IMR-90 (cell line): ENCODE results near the gene TCEA2. TPM values are rescaled to one million over a fixed set of nuclear protein-coding genes. Genes with fewer than 3 reads are reported as not detected.

Source experiments
- ATAC-seq: fragments of 200-7000 bp; cut with Tn5 transposase; 2 replicates; pipeline ENCODE4 v1.9.1; 2020; ENCODE audit warnings: low read depth, mild to moderate bottlenecking, moderate library complexity
- BruUV-seq: library from RNA; stranded (reverse); fragments of 400-500 nt; replicated peaks from 2 replicates; lab custom pipeline; 2021; lab: Mats Ljungman, UMichigan
- CTCF ChIA-PET: fragments of 300-600 bp; formaldehyde crosslinking; extraction: SDS; loops from one replicate; lab custom pipeline; 2021; ENCODE audit warnings: antibody characterized with exemption; lab: Yijun Ruan, JAX
- POLR2A ChIA-PET: fragments of 300-600 bp; sonication (Branson Sonifier 250); formaldehyde crosslinking; loops from one replicate; lab custom pipeline; 2022; ENCODE audit warnings: antibody characterized with exemption; ENCODE audit not compliant: unreplicated experiment; lab: Charles Lee
- DNase-seq: peaks from one replicate; pipeline ENCODE4 v3.0.0; 2013
- H2AFZ ChIP-seq: replicated peaks from 2 replicates; pipeline ENCODE3; 2013; ENCODE audit warnings: low read length, mild to moderate bottlenecking; ENCODE audit not compliant: poor library complexity
- H2AK5ac ChIP-seq: 2 replicates; pipeline ENCODE4 v1.6.1; 2013; ENCODE audit warnings: low read depth, low read length, inconsistent platforms
- H2AK9ac ChIP-seq: replicated peaks from 2 replicates; pipeline ENCODE3; 2013; ENCODE audit warnings: mild to moderate bottlenecking, low read depth, low read length, moderate library complexity; ENCODE audit not compliant: poor library complexity
- H2BK120ac ChIP-seq: 2 replicates; pipeline ENCODE4 v1.6.1; 2013; ENCODE audit warnings: low read depth, low read length, inconsistent platforms
- H2BK15ac ChIP-seq: 3 replicates; pipeline ENCODE4 v1.6.1; 2013; ENCODE audit warnings: low read depth, low read length, inconsistent platforms
- H2BK20ac ChIP-seq: 2 replicates; pipeline ENCODE4 v1.6.1; 2013; ENCODE audit warnings: low read depth, mild to moderate bottlenecking, inconsistent platforms, low read length, moderate library complexity
- H2BK5ac ChIP-seq: 2 replicates; pipeline ENCODE4 v1.6.1; 2013; ENCODE audit warnings: mild to moderate bottlenecking, low read depth, low read length, inconsistent platforms; ENCODE audit not compliant: poor library complexity, severe bottlenecking
- H3K14ac ChIP-seq: replicated peaks from 2 replicates; pipeline ENCODE4 v1.6.1; 2013; ENCODE audit warnings: low read depth, low read length, inconsistent platforms
- H3K18ac ChIP-seq: 2 replicates; pipeline ENCODE4 v1.6.1; 2013; ENCODE audit warnings: low read depth, low read length, control low read depth
- H3K23ac ChIP-seq: 2 replicates; pipeline ENCODE4 v1.6.1; 2013; ENCODE audit warnings: low read depth, low read length, inconsistent platforms
- H3K27ac ChIP-seq: 2 replicates; pipeline ENCODE4 v1.5.1; 2013; ENCODE audit warnings: mild to moderate bottlenecking, control low read depth, low read length; ENCODE audit not compliant: insufficient read depth
- H3K27me3 ChIP-seq: 2 replicates; pipeline ENCODE4 v1.6.1; 2013; ENCODE audit warnings: low read length; ENCODE audit not compliant: control insufficient read depth, insufficient read depth
- H3K36me3 ChIP-seq: 2 replicates; pipeline ENCODE4 v1.6.1; 2013; ENCODE audit warnings: low read length, mixed read lengths; ENCODE audit not compliant: control insufficient read depth, insufficient read depth
- H3K4ac ChIP-seq: 2 replicates; pipeline ENCODE4 v1.6.1; 2013; ENCODE audit warnings: low read depth, low read length, inconsistent platforms
- H3K4me1 ChIP-seq: 2 replicates; pipeline ENCODE4 v1.6.1; 2013; ENCODE audit warnings: low read length, mixed read lengths; ENCODE audit not compliant: control insufficient read depth, insufficient read depth
- H3K4me2 ChIP-seq: 2 replicates; pipeline ENCODE4 v1.6.1; 2013; ENCODE audit warnings: low read depth, mild to moderate bottlenecking, control low read depth, low read length, moderate library complexity
- H3K4me3 ChIP-seq: 2 replicates; pipeline ENCODE4 v1.5.1; 2013; ENCODE audit warnings: low read depth, mild to moderate bottlenecking, control low read depth, low read length, moderate library complexity; ENCODE audit not compliant: insufficient read depth
- H3K56ac ChIP-seq: 2 replicates; pipeline ENCODE4 v1.6.1; 2013; ENCODE audit warnings: low read length, inconsistent platforms; ENCODE audit not compliant: insufficient read depth; ENCODE audit errors: extremely low read depth
- H3K79me1 ChIP-seq, 2 experiments: 2 replicates each; pipeline ENCODE4 v1.6.1; 2013; ENCODE audit warnings: low read length in 2 of 2, inconsistent platforms in 1 of 2, low read depth in 1 of 2
- H3K9ac ChIP-seq: 2 replicates; pipeline ENCODE4 v1.6.1; 2013; ENCODE audit warnings: low read depth, low read length, control low read depth
- H3K9me1 ChIP-seq: 2 replicates; pipeline ENCODE4 v1.6.1; 2013; ENCODE audit warnings: low read length, inconsistent platforms; ENCODE audit not compliant: insufficient read depth
- H3K9me3 ChIP-seq: 2 replicates; pipeline ENCODE4 v1.6.1; 2013; ENCODE audit warnings: low read length; ENCODE audit not compliant: control insufficient read depth, insufficient read depth
- H4K20me1 ChIP-seq: 2 replicates; pipeline ENCODE4 v1.6.1; 2013; ENCODE audit warnings: low read length, inconsistent platforms; ENCODE audit not compliant: insufficient read depth
- H4K5ac ChIP-seq: 2 replicates; pipeline ENCODE4 v1.6.1; 2013; ENCODE audit warnings: mild to moderate bottlenecking, low read depth, low read length, control low read depth
- H4K8ac ChIP-seq, 2 experiments: 2 replicates each; pipeline ENCODE4 v1.6.1; 2013; ENCODE audit warnings: low read depth in 2 of 2, low read length in 2 of 2, control low read depth in 1 of 2, inconsistent platforms in 1 of 2
- H4K91ac ChIP-seq: 2 replicates; pipeline ENCODE4 v1.6.1; 2013; ENCODE audit warnings: low read depth, low read length, inconsistent platforms; ENCODE audit not compliant: insufficient read depth
- BHLHE40 ChIP-seq: fragments of 150-350 bp; IDR thresholded peaks from 2 replicates; pipeline ENCODE4 v1.6.1; 2016; ENCODE audit warnings: mild to moderate bottlenecking, low read depth, low read length
- CEBPB ChIP-seq: IDR thresholded peaks from 2 replicates; pipeline ENCODE4 v1.6.1; 2012; ENCODE audit warnings: low read depth, low read length, improper control_type of control experiment
- FOS ChIP-seq: fragments of 150-350 bp; IDR thresholded peaks from 2 replicates; pipeline ENCODE4 v1.6.1; 2016; ENCODE audit warnings: low read depth, low read length
- MAZ ChIP-seq: IDR thresholded peaks from 2 replicates; pipeline ENCODE4 v1.6.1; 2012; ENCODE audit warnings: low read depth, mild to moderate bottlenecking, low read length, improper control_type of control experiment, moderate library complexity, borderline replicate concordance
- MXI1 ChIP-seq: IDR thresholded peaks from 2 replicates; pipeline ENCODE4 v1.6.1; 2012; ENCODE audit warnings: low read depth, mild to moderate bottlenecking, low read length, moderate library complexity, borderline replicate concordance
- NFE2L2 ChIP-seq: fragments of 150-350 bp; IDR thresholded peaks from 2 replicates; pipeline ENCODE4 v1.6.1; 2016; ENCODE audit warnings: low read depth, mild to moderate bottlenecking, low read length
- RCOR1 ChIP-seq: IDR thresholded peaks from 2 replicates; pipeline ENCODE4 v1.6.1; 2012; ENCODE audit warnings: mild to moderate bottlenecking, low read length, improper control_type of control experiment; ENCODE audit not compliant: insufficient replicate concordance
- SMC3 ChIP-seq: fragments of 150-350 bp; IDR thresholded peaks from 2 replicates; pipeline ENCODE4 v1.6.1; 2016; ENCODE audit warnings: low read depth, mild to moderate bottlenecking, antibody characterized with exemption, low read length, moderate library complexity
- WGBS, 2 experiments: methylation state at CpG; one replicate each; pipeline versions ENCODE4 v1.1.5 to v1.1.7; 2013; ENCODE audit warnings: missing lambda C conversion rate in 2 of 2; ENCODE audit not compliant: insufficient read length in 1 of 2; ENCODE audit errors: extremely low coverage in 2 of 2; 5-methylcytosine and 5-hydroxymethylcytosine counted together
- dilution Hi-C: fragments of 300-500 bp; cut with HindIII; formaldehyde crosslinking; loops from one replicate; pipeline ENCODE4 v1.14.3; 2018; ENCODE audit warnings: low sequenced_read_pairs; ENCODE audit not compliant: unreplicated experiment
- in situ Hi-C: fragments of 300-500 bp; cut with MboI; formaldehyde crosslinking; loops from 3 replicates; pipeline ENCODE4 v1.14.3; 2019; ENCODE audit warnings: low sequenced_read_pairs, inconsistent platforms, mixed read lengths
- intact Hi-C: fragments of 100-400 bp; cut with micrococcal nuclease; formaldehyde crosslinking; loops from 2 replicates; pipeline ENCODE4 v1.10.0; 2022
- polyA plus RNA-seq, 3 experiments: library from polyadenylated mRNA; depleted of rRNA; stranded (reverse); fragments of >200 nt; gene quantifications; 2 replicates each; pipeline ENCODE4 v1.2.3, GENCODE V29; 2012; ENCODE audit warnings: low replicate concordance in 1 of 3
- total RNA-seq: library from RNA; depleted of rRNA; stranded (reverse); fragments of >200 nt; gene quantifications from 2 replicates; pipeline ENCODE4 v1.2.3, GENCODE V29; 2012
- TF ChIP-seq, protein P1 (sequence below): fragments of 150-350 bp; IDR thresholded peaks from 2 replicates; pipeline ENCODE4 v1.6.1; 2016; ENCODE audit warnings: low read depth, mild to moderate bottlenecking, low read length, moderate library complexity, borderline replicate concordance
- TF ChIP-seq, protein P2 (sequence below): conservative IDR thresholded peaks from 2 replicates; pipeline ENCODE4 v1.5.1; 2012; ENCODE audit warnings: mild to moderate bottlenecking, low read depth, low read length, improper control_type of control experiment

The TCEA2 gene
- total and polyA plus RNA-seq, 2 of the 4 experiments (the other 2 are of a cell fraction) = 9.3 to 30.0 TPM

DNA sequence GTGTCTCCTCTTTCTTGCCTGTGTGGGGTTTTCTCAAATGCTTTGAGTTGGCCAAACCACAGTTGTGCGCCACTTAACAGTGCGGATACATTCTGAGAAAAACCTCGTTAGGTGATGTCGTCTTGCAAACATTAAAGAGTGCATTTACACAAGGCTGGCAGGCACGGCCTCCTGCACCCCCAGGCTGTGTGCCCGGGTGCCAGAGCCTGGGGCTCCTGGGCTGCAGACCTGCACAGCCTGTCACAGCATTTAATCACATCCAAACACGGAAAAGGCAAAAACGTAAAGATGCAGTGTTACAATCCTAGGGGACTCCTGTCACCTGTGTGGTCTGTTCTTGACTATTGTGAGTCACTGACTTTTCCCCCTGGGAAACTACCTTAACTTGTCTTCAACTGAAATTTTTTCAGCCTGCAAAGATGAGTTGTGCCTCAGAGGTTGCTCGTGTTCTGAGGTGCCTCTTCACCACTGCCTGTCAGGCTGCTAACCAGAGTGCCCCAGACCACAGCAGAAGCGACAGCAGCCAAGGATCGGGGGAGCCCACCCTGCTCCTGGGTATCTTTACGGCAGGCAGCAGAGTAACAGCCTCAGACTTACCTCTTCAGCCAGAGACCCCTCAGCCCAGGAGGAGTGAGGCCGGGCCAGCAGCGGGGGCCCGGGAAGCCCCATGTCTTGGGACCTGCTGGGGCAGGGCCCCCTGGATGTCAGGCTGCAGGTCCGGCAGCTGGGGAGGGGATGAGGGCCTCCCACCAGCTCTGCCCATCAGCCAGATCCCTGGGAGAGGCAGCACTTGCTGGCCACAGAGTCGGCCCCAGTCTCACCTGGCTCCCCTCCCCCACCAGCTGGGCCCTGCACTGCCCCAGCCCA is 27.7 kb upstream of the TCEA2 start:
- no peak for DNase-seq

More for the DNA sequence above, 27.7 kb upstream of the TCEA2 start:
- peaks cover 22% of the 10 kb centered on the region for H3K27me3 ChIP-seq
- H4K5ac ChIP-seq = no peak overlapping the region
- H4K91ac ChIP-seq = no peak overlapping the region
- peaks cover 24% of the 10 kb centered on the region for H3K36me3 ChIP-seq
- BruUV-seq = no TSS peak
- H4K20me1 ChIP-seq = peaks cover 5% of the 10 kb centered on the region; the same call in 1 of the 2 replicates
- ATAC-seq = no peak
- H2BK20ac ChIP-seq = no peak overlapping the region
- no peak overlapping the region for H3K4ac ChIP-seq
- intact Hi-C loops = no loop called here
- peaks cover 4% of the 10 kb centered on the region; the same call in 1 of the 2 replicates for H3K4me1 ChIP-seq
- no peak overlapping the region for H3K27ac ChIP-seq
- ChIA-PET CTCF (no interaction called here), POLR2A (no interaction called here)
- H3K56ac ChIP-seq = no peak overlapping the region
- WGBS, 2 experiments = 97% methylated on average over 8 of the region's 17 CpGs; no CpG with 5 or more reads in 1 of the 2 experiments
- H2BK15ac ChIP-seq = no peak overlapping the region
- in situ Hi-C loops = no loop called here
- no peak overlapping the region for H4K8ac ChIP-seq
- dilution Hi-C loops = no loop called here
- no peak overlapping the region for H3K9ac ChIP-seq
- no peaks in the 10 kb centered on the region for H3K79me1 ChIP-seq
- no peaks in the 10 kb centered on the region for H3K9me1 ChIP-seq
- no peak overlapping the region for H2BK5ac ChIP-seq
- no peak overlapping the region for H2AFZ ChIP-seq
- no peak overlapping the region for H3K23ac ChIP-seq
- no peak overlapping the region for H3K14ac ChIP-seq
- TF ChIP-seq BHLHE40 = no peak
- TF ChIP-seq, protein P1, sequence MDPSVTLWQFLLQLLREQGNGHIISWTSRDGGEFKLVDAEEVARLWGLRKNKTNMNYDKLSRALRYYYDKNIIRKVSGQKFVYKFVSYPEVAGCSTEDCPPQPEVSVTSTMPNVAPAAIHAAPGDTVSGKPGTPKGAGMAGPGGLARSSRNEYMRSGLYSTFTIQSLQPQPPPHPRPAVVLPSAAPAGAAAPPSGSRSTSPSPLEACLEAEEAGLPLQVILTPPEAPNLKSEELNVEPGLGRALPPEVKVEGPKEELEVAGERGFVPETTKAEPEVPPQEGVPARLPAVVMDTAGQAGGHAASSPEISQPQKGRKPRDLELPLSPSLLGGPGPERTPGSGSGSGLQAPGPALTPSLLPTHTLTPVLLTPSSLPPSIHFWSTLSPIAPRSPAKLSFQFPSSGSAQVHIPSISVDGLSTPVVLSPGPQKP = no peak
- TF ChIP-seq MXI1 = no peak
- TF ChIP-seq, protein P2, sequence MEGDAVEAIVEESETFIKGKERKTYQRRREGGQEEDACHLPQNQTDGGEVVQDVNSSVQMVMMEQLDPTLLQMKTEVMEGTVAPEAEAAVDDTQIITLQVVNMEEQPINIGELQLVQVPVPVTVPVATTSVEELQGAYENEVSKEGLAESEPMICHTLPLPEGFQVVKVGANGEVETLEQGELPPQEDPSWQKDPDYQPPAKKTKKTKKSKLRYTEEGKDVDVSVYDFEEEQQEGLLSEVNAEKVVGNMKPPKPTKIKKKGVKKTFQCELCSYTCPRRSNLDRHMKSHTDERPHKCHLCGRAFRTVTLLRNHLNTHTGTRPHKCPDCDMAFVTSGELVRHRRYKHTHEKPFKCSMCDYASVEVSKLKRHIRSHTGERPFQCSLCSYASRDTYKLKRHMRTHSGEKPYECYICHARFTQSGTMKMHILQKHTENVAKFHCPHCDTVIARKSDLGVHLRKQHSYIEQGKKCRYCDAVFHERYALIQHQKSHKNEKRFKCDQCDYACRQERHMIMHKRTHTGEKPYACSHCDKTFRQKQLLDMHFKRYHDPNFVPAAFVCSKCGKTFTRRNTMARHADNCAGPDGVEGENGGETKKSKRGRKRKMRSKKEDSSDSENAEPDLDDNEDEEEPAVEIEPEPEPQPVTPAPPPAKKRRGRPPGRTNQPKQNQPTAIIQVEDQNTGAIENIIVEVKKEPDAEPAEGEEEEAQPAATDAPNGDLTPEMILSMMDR = no peak
- no peak for TF ChIP-seq RCOR1
- TF ChIP-seq FOS = no peak
- TF ChIP-seq SMC3 = no peak
- no peak for TF ChIP-seq CEBPB
- no peak for TF ChIP-seq NFE2L2
- no peak for TF ChIP-seq MAZ
- no peak overlapping the region for H3K4me2 ChIP-seq
- no peak overlapping the region for H2AK5ac ChIP-seq
- H2BK120ac ChIP-seq = no peak overlapping the region
- H3K18ac ChIP-seq = no peak overlapping the region
- no peak overlapping the region for H3K4me3 ChIP-seq
- H3K9me3 ChIP-seq = no peaks in the 10 kb centered on the region
- H2AK9ac ChIP-seq = no peak overlapping the region
